HG03469 (cell line): ENCODE measurements around the gene RIT2.

Source experiments
- ATAC-seq: cut with Tn5 transposase; IDR thresholded peaks from one replicate; pipeline ENCODE4 v1.9.1; 2021; ENCODE audit warnings: mild to moderate bottlenecking, moderate library complexity, moderate number of reproducible peaks; ENCODE audit not compliant: unreplicated experiment

RIT2 gene

DNA sequence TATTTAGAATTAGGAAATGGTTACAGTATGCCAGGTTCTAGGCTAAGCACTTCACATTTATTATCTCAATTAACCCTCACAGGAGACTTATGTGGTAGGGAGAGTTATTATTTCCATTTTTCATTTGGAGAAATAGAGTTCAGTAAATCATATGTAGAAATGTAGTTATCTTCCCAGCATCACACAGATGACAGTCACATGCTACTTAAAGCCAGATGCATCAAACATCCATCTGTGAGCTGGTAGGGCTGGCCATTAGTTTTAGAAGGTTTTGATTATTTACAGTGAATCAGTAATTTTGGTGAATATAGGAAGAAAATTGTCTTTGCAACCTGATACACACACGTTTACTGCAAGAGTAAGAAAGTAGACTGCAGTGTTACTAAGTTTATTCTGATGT lies 97.9 kb downstream of the RIT2 start:
- no peak for ATAC-seq

DNA sequence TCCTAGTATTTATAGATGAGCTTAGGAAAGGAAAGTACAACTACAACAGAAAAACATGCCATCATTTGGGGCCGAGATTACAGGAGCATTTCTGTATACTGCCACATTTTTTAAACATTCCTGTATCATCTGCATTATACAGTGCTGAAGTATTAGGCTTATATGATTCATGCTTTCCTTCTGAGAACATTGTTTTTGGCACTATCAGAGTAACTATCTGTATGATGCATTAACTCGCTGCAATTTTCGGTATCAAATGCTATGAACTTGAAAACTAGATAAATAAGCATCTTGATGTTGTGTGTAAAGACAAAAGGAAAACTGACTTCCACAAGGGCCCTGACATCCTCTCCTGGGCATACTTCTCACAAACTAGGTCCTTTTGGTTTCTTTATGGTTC lies 102.0 kb downstream of the RIT2 start:
- ATAC-seq = no peak

DNA sequence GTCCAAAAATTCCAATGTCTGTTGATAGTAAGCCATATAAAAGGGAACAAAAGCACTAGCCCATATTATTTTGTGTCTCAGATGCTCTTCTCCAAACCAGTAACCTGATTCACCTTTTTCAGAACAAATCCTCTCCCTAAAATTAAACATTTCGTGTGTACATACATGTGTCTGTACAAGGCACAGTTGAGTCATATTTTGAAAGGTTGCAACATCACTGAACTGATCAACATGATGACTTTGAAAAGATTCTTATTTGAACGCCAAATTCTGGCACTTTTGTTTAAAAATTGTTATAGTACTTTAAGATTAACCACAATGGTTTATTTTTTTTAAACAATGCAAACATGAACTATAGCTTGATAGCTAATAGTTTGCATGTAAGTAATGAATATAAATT lies 102.5 kb downstream of the RIT2 start:
- ATAC-seq = no peak

DNA sequence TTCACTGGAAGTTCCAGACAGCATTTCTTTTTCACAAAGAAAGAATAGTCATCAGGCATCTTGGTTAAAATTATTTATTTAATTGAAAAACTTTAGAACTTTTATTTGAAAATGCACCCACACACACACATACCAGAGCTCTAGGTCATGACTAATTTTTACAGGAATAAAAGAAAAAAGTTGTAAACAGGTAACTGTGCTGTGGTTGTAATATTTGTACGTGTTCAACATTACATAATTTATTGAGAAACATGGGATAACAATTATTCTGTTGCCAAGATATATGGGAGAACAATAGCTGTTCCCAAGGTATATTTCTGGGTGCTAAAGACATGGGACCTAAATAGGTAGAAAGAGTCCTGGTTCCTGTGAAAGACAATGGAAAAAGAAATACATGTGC lies 104.9 kb downstream of the RIT2 start:
- ATAC-seq = no peak

DNA sequence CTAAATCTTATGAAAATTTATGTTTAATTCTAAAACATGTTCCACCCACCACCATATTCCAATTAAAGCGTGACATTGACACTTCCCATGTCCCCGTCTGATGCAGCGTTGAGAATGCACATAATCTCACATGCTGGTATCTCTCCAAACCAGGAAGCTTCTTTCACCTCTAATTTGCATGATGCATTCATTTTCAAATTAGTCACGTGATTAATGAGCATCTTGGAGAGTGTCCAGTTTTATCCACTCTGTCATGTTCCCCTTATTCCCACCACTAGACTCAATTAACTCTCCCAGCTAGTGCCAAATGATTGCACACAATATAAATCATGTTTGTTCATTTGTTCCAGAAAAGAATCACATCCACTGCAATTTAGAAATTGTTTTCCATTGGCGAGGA lies 105.8 kb downstream of the RIT2 start:
- no peak for ATAC-seq

DNA sequence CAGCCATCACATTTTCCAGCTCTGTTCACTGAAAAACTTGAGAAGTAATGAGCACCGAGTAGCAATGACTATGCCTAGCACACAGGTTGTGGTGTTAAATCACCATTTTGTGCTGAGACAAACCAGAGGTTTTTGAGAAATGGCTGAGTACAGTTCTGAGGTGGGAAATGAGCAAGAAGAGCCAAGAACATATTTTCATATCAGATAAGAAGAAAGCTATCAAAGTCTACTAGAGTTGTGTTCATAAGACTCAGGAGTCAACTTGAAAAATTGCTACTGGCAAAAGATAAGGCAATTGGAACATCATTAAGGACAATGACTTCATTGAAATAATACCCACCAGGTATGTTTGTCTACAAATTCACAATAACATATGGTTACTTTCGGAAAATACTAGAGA lies 108.1 kb downstream of the RIT2 start:
- no peak for ATAC-seq

DNA sequence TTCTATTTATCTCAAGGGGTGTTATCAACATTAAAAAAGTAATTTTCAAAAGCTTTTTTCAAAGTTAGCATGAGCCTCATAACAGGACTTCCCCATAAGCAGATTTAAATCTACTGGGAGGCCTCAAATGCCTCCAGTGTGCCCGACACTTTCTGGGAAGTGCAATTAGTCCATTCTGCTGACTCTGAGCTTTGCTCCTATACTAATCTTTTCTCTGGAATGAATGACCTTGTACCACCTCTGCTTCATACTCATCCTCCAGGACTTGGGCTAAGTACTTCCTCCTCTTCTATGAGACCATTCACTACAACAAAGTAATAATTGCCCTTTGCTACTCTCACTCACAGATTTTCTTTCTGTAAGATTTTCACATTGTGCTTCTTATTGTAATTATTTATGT lies 111.1 kb downstream of the RIT2 start:
- ATAC-seq = no peak

DNA sequence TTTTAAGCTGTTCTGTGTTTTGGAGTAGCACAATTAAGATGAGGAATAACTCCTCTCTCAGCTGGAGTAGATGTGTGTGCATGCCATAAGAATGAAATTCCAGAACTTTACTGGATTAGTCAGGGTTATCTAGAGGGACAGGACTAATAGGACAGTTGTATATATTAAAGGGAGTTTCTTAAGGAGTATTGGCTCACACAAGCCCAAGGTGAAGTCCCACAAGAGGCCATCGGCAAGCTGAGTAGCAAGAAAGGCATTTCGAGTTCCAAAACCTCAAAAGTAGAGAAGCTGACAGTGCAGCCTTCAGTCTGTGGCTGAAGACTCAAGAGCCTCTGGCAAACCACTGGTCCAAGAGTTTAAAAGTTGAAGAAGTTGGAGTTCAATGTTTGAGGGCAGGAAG lies 113.7 kb downstream of the RIT2 start:
- ATAC-seq = no peak

DNA sequence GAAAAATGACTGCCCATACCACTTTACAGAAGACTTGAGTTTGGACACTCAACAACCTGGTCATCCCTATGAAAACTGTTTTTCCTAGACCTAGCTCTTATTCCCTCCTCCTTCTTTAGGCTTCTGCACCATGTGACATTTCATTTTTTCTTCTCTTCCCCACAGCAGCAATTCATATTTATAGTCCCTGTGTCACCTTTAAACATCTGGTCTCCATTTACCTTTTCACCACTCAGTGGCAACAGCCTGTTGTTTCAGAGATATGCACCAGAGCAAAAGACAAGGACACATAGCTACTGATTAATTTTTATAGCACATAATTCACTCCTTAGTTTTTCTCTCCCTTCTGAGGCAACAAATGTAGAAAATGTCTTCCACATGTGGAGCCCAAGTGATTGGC lies 118.7 kb downstream of the RIT2 start:
- ATAC-seq = no peak

DNA sequence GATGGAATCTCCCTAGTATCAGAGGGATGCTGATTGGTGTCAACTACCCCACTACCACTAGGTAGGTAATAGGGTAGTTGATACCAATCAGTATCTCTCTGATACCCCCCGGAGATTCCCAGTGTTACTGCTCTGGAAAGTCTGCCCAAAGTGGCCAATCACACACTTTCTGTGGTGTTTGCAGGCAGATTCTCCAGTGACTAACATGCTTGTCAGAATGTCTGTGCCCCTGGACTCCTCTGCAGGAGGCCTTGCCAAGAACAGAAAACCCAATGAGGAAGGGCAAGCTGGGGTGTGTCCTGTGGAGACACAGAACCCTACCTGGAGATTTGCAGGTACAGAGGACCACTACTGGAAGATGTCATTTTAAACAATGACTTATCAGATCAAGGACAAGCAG lies 135.1 kb downstream of the RIT2 start:
- no peak for ATAC-seq

DNA sequence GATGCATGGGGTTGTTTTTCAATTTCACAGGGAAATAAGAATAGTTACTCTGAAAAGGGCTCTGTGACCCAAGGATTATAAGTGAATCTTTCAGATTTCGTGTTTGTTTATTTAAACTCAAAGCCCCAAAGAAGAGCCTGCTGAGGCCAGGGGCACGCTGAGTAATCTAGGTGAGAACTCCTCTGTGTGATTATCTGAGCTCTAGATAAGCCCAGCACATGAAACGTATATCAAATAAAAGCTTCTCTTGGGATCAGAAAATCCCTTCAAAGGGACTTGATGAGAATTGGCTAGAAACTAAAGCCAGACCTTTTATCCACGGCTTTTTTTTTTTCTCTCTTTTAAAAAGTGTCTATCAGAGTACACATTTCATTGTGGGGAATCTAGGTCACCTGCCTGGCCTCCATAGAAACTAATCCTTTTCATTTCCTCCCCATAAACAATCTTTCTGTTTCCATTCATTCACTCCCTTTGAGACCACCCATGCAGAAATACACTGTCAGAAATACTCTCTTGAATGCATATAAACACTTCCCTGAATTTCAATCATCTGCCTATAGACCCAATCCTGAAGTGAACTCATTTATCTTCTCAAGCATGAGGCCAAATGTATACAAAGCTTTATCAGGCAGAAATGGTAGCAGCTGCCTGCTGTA lies 137.4 kb downstream of the RIT2 start:
- ATAC-seq = no peak

DNA sequence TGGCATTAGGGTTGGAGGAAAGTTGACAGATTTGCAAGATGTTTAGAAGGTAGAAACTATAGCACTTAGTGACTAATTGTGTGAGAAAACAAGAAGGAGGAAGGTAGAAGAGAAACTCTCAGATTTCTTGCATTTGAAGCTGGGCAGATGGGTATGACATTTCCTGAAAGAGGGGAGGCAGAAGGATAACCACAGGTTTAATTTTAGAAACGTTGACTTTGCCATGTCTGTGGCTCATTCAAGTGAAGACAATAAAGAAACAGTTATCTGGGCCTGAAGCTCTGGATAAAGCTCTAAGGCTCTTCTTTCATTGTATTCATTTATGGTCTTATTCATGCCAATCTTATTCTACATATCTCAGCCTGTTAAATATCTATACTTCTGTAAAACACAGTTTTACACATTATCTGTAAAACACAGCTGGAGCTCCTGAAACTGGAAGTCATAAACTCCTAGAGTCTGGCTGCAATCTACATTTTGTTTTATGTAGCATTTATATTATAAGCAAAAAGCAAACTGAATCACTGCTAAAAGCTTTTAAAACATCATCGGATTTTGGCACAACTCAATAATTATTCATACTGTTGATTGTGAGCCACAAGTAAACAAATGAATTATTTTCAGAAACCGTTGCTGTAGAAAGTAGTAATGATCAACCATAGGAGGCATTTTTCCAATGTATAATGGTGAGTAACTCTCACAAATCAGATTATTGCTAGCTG lies 138.5 kb downstream of the RIT2 start:
- no peak for ATAC-seq

DNA sequence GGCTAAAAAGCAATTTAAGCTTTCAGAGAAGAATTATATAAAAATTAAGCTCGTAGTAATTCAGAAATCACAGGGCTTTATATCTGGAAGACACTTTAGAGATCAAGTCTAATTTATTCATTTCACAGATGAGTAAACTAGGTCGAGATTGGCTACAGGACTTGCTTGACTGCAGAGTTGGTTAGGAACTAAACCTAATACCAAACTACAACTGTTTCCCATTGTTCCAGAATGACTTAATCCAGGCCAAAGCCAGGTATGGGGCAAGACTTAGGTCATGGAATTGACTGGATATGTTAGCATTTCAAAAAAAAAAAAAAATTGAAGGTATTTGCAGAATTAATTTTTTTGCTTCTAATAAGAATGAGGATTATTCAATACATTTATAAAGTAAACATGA lies 146.1 kb downstream of the RIT2 start:
- ATAC-seq = no peak

DNA sequence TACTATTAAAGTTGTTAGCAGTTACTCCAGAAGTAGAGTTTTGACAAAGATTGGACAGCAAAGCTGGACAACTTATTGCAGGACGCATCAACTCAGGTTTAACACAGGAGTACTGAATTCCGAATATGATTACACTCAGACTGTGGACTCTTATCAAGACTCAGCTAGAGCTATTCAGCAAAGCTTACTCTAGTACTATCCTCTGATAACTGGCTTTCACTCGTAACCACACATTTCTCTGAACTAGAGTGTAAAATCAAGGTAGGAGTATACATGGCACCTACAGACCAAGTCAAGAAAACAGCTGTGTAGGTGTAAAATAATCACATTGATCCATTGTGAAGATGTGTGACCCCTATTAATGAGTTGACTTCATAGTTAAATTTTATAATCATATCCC lies 154.2 kb downstream of the RIT2 start:
- ATAC-seq = no peak

DNA sequence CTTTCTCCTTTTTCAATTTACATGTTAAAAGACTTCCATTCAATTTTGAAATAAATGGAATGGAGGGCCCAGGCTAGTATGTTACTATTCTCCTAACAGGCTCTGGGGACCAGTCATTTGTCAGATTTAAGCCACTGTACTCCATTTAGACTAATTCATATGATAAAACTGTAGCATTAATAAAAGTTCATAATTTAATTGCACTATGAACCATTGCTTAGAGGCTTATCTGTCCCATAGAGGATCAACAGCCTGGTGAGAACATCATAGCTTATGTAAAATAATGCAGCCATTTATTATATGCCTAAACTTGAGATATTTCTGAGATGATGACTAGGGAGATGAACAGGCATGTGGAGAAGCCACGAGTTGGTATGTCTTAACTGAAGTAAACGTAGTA lies 156.0 kb downstream of the RIT2 start:
- no peak for ATAC-seq

DNA sequence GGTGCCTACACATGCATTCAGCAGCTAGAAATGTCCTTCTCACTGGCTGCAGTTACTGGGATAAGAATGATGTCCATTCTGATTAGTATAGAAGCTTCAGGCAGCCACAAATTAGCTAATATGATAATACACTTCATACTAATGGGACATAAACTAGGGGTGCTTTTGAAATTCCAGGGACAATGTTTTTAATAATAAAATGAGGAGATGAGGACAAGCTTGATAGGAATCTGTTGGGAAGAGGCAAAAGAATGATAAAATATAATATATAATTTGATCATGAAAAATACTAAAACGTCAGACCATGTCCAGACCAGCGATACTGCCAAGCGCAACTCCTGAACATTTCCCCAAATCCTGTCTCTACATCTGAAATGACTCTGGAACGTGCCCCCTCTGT lies 157.1 kb downstream of the RIT2 start:
- ATAC-seq = no peak

DNA sequence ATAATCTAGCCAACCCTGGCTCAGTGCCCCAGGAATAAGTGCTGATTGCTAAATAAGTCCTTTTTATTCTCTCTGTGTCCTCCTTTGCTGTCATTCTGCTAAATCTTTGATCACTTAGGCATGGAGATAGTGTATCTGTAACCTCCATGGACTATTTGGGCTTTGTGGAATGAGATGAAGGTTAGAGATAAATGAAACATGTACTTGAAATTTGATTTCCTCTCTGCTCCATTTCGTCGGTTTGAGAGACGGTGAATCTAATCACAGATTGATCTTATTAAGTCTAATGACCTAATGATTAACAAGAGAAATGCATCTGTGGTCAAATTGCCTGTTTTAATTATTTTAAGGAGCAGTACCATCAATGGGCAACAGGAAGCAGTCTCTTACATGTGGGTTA lies 159.2 kb downstream of the RIT2 start:
- no peak for ATAC-seq

DNA sequence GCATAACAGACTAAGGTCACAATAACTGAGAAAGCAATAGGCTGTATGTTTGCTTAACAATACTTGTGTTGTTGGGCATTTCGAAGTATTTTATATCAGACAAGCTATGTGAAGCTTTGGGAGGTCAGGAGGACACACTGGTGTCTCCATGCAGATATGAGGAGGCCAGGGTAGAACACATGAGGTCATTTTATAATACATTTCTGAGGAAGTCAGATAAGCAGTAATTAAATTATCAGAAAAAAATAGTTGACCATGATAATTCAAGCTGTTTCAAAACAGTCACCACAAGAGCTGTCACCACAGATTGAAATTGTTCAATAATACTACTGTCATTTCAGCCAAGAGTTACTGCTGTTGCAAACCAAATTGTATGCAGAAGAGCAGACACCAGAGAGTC lies 160.6 kb downstream of the RIT2 start:
- no peak for ATAC-seq

DNA sequence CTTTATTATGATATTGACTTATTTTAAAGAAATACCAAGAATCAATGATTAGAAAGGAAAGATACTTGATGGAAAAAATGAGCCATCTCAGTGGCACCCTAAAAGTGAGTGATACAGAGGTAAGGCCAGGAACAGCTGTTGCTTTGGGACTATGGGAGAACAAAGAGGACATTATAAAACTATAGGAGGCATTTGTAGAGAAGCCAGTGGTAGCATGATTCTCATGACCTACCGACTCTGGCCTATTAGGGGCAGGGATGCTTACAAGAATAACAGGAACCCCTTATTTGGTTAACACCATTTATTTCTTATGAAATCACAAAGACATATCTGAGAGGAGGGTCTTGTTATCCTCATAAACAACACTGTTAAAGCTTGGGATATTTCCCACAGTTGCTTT lies 162.2 kb downstream of the RIT2 start:
- no peak for ATAC-seq

DNA sequence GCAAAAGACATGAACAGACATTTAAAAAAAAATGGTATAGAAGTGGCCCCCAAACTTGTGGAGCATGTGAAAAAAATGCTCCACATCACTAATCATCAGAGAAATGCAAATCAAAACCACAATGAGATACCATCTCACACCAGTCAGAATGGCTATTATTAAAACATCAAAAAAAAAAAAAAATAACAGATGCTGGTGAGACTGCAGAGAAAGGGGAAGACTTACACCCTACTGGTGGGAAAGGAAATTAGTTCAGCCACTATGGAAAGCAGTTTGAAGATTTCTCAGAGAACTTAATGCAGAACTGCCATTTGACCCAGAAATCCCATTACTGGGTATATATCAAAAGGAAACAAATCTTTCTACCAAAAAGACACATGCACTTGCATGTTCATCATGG lies 164.8 kb downstream of the RIT2 start:
- no peak for ATAC-seq

DNA sequence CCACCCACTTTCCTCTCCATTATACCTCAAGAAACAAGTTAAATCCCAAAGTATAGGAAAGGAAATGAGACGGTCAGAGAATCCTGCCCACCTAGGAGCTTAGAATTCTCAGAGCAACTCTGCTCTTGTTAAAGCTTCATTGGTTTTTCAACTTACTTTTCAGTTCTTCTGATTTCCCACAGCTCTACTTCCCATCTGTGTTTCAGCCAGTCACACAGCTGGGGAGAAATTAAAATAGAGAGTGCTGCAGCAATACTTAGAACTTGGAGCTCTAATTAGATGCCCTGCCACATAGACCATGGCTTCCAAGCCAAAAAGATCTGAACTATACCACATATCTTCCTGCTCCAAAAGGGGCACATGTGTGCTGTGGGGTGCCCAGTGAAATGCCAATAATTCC lies 166.7 kb downstream of the RIT2 start:
- ATAC-seq = no peak

DNA sequence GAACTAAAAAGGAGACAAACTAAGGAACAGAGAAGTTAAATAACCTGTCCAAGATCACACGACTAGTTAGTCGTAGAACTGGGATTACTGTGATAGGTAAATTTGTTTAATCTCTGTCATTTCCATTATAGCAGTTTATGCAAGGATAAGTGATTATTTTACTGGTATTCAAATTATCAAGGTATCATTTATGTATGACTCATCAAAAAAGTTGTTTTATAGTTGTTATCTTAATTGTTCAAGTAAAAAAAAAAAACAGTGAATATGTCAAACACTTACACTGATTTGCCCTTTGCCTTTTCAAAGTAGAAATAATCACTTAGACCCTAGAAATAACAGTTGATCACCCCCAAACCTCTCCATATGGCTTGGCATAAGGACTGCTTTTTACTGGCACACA lies 173.6 kb downstream of the RIT2 start:
- no peak for ATAC-seq

DNA sequence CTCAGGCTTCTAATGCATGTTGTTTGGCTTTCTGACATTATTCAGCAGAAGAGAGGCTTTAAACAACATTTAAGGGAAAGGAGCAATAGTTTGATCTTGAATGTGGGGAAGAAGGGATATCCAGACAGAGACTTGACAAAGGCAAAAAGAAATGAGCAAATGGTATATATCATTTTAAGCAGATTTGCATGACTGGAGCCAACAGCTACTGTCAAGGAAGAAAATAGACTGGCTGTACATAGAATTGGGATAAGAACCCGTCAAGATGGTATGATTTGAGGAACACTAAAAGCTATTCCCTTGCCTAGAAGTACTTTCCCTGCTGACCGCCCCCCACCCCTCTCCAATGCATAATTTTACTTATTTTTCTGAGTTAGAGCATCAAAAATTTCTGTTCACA lies 174.5 kb downstream of the RIT2 start:
- ATAC-seq = no peak
